Activated naive CD8-positive, alpha-beta T cell treated with anti-CD3 and anti-CD28 coated beads, Interleukin-2, amount 50 U/mL, for 16 hours (primary cell): ENCODE results near the gene CNTNAP2.

Experiments
- DNase-seq: peaks from one replicate; pipeline ENCODE4 v3.0.0-alpha.2; 2020; ENCODE audit warnings: low read depth, low spot score

CNTNAP2 gene

DNA sequence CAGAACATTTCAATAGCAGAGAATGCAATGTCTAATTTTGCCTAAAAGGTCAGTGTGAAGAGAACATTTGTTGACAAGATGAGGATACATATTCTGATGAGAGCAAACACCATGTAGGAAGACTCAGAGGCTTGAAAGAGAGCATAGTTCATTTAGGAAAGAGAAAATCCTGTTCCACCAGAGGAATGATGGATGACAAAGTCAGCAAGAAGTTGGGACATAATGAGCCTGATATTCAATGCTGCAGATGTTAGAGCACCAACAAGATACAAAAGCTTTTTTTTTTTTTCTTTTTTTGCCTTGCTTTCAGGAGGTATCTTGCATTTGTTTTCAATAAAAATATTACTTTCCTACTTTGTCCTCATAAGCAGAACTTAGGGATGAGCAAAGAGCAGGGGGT is 1522.0 kb downstream of the CNTNAP2 start:
- no peak for DNase-seq

DNA sequence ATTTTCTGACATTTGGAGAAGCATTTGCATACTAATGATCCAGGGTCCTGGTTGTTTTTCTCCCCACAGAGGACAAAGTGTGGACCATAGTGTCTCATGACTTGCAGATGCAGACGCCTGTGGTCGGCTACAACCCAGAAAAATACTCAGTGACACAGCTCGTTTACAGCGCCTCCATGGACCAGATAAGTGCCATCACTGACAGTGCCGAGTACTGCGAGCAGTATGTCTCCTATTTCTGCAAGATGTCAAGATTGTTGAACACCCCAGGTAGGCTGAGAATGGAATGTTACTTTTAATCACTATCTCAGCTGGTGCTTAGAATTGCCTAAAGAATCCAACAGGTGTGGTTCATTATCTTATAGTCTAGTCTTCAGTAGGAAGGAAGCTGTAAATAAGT is 1522.4 kb downstream of the CNTNAP2 start:
- DNase-seq: no peak

DNA sequence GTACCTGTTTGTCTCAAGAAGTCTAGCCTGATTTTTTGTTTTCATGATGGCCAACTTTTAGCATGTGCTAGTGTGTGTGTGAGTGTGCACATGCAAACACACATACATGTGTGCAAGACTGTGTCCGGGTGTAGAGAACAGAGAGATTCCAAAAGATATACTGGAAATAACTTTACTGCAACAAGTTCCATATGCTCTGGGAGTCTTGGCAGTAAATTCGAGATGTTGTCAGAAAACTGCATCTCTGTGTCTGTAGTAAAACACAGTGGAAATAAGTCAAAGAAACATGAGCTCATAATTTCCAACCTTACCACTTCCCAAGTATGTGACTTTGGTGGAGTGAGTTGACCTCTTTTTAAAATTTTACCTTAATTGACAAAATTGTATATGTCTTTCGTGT is 1523.2 kb downstream of the CNTNAP2 start:
- DNase-seq: no peak

DNA sequence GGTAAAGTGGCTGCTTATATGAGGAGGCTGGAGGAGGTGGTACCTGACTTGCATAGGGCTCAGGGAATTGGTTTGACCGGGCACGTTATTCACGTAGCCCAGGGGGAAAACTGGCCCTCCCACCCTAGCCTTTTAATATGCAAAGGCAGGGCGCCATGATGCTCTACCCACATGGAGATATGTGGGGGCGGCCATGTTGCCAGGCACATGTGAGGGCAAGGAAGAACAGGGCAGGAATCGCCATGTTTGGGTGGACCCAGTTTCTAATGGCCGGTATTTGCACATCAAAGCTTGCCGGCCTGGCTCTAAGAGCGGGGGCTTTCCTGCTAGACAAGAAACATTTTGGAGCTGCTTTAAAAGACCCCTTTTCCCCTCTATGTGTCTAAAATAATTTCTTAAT is 1524.2 kb downstream of the CNTNAP2 start:
- DNase-seq: no peak

DNA sequence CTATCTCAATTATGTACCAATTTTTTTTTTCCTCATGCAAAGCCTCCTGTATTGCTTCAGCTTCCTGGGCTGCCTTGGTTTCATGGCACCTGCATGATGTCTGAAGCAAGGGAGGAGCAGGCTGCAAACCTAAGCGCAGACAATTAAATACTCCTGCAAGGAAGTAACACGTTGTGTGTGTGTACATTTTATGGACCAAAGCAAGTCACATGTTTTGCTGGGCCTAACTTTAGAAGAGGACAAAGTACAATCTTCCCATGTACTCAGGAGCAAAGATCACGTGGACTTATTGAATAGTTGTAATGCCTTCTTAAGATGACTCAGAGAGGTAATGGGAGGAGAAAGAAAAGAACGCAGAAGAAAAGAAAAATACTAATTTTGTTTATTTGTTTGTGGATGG is 1530.0 kb downstream of the CNTNAP2 start:
- DNase-seq: no peak

DNA sequence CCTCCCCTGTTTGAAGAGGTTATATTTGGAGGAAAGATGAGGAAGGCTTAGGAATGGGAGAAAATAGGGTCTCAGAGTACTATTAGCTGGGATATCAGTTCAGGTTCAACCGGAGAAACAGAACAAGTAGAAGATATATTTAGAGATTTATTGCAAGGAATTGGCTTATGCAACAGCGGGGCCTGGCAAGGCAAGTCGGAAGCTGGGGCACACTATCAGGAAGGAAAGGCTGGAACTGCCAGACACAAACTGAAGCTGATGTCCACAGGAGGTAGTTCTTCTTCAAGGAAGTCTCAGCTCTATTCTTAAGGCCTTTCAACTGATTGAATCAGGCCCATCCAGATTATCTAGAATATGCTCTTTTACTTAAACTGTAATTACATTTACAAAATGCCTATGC is 1534.4 kb downstream of the CNTNAP2 start:
- DNase-seq: no peak

DNA sequence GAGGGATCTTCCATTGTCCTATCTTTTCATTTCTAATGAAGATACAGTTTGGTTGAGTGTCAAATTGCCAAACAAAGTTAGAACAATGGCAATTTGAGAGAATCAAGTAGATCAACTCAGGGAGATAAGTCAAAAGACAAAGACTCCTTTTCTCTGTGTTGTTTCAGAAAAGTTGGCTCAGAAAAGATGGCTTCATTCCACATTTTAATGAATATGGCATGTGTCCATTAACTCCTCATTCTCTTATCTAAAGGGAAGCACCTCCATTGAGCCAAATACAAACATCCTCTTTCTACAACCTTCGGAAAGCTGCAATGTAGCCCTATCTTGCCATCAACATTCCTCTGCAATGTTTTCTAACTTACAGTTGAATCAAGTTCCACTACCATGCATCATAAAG is 1535.0 kb downstream of the CNTNAP2 start:
- DNase-seq: no peak

DNA sequence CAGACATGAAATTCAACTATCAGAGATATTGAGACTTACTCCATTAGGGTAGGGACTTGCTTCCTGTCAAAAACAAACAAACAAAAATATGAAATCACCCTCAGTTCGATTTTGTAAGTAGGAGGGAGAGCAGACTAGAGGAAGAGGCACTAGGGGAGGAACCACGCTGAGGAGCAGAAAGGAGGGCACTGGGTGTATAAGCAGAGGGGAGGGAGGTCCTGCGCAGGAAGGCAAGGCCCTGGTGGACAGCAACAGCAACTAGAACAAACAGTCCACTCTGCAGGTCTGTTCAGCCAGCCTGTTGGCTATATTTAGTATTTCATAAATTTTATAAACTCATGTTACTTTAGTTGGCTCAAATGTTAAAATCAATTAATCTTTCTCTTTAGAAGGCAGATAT is 1536.9 kb downstream of the CNTNAP2 start:
- DNase-seq: no peak

DNA sequence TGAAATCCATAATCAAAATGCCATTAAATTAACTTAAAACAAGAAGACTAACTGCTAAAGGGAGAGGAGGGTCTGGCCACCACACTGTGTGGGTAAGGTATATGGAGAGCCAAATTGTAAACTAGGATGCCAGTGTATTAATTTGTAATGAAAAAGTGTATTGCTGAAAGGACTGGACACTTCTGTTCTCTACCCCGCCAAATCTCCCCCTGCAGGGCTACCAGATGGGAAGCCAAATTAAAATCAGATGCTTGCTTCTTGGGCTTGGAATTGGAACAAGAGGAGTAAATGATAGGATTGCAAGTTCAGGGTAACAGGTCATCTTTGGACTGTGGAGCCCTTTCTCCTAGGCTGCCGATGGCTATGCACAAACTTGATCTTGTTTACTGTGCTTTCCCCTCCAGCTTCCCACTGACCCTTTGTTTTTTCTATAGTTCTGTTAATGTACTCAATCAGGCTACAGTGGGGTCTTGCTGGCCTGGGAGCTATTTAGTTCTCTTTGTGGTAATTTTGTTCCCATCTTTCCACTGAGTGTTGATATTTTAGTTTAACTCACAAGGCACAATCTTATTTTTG is 1541.9 kb downstream of the CNTNAP2 start:
- no peak for DNase-seq

DNA sequence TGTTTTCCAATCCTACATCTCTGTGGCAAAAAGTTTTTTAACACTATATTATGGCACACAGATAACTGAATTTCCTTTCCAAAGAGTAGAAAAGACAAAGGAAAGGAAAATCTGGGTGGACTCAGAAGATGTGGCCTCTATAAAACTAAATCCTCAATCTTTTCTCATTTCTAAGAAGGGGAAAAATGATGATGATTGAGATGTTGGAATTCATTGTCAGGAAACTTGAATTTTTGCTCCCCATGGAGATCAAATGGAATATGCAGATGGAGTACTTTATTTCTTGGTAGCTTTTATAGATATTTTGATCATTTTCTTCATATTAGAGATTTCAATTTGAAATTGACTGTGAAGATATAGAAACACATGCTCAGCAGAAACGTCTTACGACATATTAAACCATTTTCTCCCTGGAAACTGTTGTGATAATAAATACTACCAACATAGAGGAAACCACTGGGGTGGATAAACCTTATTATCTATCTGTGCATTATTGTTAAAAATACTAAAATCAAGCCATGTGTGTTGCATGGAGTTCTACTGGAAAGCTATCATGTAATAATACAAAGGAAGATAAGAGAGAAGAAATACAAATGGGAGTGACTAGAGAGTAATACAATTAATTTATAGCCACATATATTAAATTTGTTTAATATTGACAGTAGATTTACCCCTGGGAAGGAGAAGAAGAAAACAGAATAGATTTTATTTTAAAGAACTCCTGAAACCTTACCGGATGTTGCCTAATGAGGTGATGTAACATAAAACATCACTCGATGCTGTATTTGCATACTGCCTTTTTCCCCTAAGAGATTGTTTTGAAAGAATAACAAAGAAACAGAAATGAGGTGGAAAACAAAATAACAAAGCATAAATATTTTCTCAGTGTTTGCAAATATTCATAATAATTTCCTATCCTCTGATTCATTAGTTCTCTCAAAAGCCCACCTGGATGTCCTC is 1542.7 kb downstream of the CNTNAP2 start:
- DNase-seq: no peak

DNA sequence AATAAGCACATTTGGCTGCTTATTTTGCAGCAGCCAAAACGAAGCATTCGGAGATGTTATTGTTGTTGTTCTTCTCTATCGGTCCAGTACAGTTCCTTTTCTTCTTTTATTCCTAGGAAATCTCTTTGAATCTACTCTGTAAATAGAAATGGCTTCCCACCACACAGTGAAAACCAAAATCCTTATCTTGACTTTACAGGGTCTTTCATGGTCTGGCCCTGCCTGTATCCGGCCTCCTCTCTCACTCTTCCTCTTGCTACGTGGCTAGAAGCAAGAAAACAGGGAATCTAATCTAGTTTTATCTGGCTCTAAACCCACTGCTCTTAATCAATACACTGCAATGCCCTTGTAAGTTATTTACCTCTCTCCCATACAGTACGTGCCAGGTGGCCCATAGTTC is 1547.9 kb downstream of the CNTNAP2 start:
- DNase-seq: no peak

DNA sequence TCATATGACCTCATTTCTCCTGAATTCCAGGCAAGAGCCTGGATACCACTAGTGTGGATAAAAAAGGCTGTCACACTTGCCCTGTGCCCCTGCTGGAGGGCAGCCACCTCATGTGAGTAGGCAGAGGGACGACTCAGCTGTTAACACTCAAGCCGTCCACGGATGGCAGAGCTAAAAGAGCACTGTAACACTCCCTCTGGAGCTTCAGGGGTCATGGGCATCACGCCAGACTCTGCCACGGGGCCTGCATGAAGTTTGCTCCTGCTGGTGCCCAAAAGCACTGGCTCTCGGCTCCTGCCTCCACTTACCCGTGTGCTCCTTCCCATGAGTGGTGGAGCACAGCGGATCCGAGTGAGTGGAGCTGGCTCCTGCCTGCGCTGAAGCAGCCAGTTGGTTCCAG is 1554.2 kb downstream of the CNTNAP2 start:
- no peak for DNase-seq

DNA sequence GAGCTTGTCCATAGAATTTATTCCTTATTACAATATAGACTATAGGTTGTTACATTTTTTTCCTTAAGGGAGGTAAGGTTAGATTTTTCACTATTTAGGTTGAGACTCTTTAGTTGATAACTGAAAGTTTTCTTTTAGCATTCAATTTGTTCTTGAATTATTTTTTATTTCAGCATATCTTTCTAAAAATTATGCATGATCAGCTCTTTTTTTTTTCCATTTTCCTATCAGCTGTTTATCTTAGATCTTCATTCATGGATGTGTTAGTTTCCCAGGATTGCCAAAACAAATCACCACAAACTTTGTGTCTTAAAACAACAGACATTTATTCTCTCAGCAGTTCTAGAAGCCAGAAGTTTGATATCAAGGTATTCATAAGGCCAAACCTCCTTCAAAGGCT is 1558.1 kb downstream of the CNTNAP2 start:
- DNase-seq: no peak

DNA sequence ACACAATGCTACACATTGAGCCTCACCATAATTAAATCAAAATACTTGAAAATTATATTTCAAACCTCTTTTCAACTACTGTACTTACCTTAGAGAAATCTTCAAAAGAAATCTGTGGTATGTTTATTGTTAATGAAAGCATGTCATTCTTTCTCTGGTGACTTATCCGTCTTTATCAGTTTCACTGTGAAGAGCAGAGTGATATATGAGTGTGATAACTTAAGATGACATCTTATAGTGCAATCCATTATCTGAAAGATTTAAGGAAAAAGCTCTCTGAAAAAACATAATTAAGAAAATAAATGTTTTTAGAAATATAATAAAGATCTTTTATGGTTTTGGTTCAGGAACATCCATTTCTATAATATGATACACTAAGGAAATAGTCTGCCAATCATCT is 1562.3 kb downstream of the CNTNAP2 start:
- no peak for DNase-seq

DNA sequence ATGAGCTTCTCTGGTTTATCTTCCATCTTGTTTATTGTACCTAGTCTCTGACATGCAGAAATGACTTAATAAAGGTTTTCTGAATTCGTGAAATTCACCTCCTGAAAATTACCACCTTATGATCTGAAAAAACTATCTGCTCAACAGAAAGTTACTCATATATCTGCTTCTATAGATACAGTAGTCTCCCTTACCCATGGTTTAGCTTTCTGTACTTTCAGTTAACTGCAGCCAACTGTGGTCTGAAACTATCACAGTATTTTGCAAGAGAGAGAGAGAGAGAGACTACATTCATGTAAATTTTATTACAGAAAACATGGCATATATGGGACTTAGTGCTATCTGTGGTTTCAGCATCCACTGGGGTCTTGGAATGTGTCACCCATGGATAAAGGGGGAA is 1564.9 kb downstream of the CNTNAP2 start:
- DNase-seq: no peak

DNA sequence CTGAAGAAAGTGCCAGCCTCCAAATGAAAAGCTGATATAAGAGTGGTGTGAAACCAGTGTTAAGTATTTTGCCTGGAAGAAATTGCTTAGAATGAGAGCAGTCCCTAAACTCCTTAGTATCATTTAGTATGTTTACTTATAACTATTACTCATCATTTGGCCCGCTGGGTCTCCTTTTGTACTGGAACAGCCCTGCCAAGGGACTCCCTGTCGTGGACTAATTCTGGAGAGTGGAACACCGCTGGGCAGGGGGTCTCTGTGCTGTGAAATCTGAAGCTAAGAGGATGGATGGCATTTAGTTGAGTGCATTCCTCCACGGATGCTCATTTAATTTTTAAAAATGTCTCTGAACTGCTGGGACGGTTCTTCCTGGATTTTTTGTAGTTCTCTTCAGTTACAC is 1584.1 kb downstream of the CNTNAP2 start:
- DNase-seq: no peak

DNA sequence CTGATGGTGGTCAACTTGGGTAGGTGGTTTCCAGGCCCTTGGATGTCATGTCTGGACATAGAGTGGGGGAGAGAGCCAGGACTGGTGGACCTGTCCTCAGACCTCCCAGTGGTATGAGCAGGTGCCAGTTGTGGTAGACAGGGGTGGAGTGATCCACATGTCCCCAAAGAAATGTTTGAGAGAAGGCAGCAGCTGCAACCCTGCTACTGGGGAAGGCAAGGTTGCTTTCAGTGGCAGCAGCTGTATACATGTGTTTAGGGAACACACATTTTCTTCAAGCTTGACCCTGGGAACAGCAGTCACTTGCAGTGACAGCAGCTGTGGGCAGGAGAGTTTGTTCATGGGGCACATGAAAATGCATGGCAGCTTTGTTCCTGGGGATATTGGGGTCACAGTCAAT is 1591.3 kb downstream of the CNTNAP2 start:
- DNase-seq: no peak

DNA sequence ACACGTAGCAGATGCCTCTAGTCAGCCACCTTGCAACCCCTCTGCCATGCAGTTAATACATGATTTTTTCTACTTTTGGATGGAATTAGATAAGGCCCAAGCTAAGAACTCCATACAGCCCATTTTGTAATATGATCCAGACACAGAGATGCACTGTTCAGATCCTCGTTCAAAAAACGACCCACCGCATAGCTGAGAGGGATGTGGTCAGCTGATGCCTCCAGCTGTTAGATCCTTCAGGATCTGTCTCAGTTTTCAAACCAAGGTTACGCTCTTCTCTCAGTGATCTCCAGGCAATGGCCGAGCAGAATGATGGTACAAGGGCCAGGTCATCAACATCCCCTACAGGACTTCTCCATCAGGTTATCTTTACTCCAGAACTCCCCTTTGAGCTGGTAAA is 1592.3 kb downstream of the CNTNAP2 start:
- DNase-seq: no peak

DNA sequence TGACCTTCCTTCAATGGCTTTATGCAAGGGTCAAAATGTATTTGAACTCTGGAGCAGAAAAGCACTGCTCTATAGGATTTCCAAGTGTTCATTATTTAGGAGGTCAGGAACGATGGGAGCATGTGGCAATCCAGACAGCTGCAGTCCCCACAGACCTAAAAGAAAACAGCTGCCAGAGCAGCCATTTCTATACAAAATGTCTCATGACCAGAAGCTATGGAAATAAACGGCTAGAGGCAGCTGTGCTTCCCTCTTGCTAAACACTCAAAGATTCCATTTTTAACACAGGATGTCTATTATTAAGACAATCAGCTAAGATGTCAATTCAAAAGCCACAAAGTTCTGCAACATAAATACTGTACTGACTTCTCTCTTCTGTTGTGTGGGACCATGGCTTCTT is 1594.8 kb downstream of the CNTNAP2 start:
- no peak for DNase-seq

DNA sequence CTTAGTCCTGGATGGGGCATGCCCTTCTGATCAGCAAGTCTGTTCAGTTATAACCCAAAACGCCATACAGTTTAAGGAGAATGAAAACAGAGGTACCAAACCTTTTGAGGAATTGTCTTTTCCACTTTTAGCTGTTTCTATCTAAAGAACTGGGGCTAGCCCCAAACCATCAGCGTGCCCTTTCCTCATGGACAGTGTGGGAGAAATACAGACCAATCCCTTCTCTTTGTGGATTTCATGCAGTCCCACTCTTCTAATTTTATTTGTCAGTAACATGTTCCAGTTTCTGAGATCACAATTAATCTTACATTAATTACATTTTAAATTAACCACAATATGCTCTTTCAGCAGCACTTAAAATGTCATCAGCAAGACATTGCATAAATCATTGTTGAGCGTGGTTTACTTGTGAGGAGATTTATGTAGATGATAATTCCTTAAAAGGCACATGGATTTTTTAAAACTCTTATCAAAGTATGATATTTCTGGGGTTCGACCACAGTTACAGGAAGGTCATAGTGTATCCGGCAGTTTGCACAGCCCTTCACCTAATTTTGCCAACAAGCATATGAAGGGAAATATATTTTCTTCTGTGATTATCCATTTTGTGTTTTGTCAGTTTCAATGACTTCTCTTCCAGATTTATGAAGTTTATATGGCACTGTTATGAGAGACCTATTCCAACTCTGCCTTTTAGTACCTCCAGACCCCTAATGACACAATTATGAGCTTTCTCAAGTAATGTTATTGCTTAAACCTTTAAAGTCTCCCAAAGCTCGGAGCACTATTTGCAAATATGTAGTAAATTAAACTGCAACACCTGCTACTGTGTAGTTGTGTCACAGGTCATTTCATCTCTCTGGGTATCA is 1605.6 kb downstream of the CNTNAP2 start:
- no peak for DNase-seq

DNA sequence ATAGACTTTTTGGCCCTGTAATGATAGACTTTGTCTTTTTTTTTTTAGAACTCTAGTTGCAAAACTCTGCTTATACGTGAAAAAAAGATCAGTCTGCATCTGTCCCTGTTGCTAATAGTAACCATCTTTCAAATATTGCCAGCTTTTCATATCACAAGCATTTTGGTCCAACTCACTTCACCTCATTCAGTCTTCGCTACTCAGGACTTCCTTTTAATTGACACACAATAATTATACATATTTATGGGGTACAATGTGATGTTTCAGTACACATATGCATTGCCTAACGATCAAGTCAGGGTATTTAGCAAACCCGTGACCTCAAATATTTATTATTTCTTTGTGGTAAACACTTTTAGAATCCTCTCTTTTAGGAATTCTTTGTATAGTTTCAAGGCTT is 1606.9 kb downstream of the CNTNAP2 start:
- no peak for DNase-seq

DNA sequence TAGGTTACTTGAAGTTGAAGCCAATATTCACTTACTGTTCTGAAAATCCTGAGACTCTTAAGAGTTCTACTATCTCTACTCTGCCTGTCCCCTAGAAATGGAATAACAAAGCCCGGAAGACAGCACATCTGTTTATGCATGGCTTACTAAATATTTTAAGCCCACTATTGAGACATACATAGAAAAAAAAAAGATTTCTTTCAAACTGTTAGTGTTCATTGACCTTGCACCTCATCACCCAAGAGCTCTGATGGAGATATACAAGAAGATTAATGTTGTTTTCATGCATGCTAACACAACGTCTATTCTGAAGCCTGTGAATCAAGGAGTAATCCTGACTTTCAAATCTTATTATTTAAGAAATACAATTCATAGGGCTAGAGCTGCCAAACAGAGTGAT is 1614.7 kb downstream of the CNTNAP2 start:
- no peak for DNase-seq
